Suprapubic skin (tissue), 3 donors: ENCODE data around the gene CAMTA1.

ENCODE experiments used
- CTCF ChIP-seq, 2 donors: fragments of 200-600 bp in 1 of 2; fragments of 450-650 bp in 1 of 2; sonication (generic) in 1 of 2; IDR thresholded peaks; one replicate each; pipeline ENCODE4 v1.5.1; 2016 to 2019; ENCODE audit warnings: antibody characterized with exemption in 2 of 2, mild to moderate bottlenecking in 1 of 2, moderate library complexity in 1 of 2
- EP300 ChIP-seq: sonication (generic); formaldehyde crosslinking; IDR thresholded peaks from one replicate; pipeline ENCODE4 v1.6.1; 2017; ENCODE audit warnings: antibody characterized with exemption

GRCh38 chr1:6960291-6960811, 175.1 kb downstream of the CAMTA1 start:
- TF ChIP-seq EP300 (no peak), CTCF (IDR thresholded peaks at IDR 0.05) (no peak)
